ENCODE results near the gene NSD2.
A peak's percentile ranks its signal among the peaks of the same experiment; 100 is the strongest.

The NSD2 gene

DNA sequence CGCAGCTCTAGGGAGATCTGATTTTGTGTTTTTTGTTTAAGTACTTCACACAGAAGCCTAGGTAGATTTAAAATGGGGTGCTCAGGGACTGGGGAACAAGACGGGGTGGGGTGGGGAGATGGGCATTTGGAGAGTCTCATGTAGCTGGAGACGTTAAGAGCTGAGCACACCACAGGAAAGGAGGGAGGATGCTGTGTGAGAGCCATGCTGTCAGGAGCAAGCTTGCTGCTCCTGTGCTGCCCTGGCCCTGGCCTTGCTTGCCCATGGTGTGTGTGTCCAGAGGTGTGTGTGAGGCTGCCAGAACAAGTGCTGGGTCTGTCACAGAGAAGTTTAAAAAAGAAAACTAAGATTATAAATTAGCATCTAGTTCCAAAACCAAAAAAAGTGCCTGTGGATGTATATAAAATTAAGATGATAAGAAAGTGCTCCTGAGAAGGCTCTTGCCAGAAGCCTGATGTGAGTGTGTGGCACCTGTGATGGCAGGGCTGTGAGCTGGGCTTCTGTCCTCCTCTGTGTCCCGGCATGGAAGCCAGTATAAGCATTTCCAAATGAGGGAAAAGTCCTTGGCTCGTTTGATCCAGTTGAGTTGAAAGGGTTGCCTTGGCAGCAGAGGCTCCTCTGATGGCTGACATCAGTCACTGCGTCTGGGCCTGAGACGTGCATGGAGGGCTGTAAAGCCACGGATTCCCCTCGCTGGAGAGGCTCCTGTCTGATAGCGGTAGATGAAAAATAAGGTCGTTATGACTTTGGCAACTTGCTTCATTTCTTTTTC, 74.1 kb downstream of the NSD2 start:
- DNase-seq (no peak), ATAC-seq (no peak)

DNA sequence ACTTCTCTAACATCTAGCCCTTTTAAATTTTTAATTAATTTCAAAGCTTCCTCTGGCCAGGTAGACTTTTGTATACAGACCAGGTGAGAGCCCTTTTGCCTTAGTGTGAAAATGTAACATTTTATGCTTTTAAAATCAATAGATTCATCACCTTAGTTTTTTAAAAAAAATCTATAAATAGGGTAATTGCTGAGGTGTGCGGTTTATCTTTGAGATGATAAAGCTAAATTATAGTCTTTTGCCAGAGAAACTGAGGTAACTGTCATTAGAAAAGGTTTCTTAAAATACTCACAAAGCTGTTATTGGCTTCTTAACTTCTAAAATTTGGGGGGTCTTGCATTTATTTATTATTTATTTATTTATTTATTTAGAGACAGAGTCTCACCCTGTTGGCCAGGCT, 74.7 kb downstream of the NSD2 start:
- DNase-seq (no peak), ATAC-seq (no peak)

DNA sequence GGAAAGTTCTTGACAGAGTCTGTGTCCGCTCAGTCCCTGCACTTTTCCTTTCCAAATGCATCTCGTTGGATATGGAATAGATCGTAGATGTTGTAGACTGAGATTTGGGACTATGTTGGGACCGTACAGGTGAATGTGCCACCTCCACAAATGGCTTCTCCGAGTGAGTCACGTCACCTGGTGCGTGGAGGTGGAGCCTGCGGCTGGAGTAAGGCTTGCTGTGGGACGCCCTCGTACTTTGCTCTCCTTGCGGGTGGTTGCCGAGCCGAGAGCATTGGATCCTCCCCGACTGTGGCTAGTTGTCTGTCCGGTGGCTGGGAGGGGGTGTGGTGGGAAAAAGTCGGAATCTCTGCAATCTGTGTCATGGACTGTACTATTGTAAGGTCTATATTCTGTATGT, 77.0 kb downstream of the NSD2 start:
- ATAC-seq (no peak), DNase-seq (no peak)

DNA sequence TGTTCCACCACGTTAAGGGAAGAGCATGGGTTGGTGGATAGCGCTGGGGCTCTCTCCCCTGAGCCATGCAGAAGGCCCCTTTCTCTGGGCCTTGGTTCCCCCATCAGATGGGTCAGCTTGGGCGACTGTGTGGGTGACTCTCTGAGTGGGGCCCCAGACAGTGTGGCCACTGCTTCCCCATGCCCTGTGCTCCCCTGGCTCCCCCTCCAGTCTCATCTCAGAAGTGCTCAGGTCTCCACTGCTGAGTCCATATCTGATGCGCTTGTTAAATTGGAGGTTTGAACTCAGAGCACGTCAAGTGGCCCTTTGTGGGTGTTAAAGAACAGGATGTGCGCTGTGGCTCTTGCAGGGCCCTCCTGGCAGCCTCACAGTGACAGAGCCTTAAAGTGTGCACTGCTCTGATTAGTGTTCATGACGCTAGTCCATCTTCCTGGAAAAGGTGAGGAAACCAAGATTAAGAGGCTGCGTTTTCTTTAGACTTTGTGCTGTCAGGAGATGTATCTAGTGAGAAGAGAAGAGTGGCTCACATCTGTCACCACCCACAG, 77.8 kb downstream of the NSD2 start:
- no peak for ATAC-seq
- DNase-seq: no peak

DNA sequence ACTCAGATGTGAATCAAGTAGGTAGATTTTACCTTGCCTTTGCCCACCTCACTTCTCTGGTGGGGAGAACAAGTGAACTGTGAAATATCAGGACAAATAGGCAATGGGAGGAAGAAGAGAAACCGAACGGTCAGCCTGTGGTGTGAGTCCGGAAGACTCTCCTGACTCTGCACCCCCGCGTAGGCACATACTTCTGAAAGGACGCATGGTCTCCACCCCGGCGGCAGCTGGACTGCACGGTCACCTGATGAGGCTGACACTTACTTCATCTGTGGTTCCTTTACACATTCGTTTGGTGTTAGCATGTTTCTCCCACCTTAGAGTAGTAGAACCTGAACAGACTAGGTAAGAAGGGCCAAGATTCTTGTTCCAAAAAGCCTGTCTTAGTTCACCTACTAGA, 79.2 kb downstream of the NSD2 start:
- ATAC-seq: no peak

DNA sequence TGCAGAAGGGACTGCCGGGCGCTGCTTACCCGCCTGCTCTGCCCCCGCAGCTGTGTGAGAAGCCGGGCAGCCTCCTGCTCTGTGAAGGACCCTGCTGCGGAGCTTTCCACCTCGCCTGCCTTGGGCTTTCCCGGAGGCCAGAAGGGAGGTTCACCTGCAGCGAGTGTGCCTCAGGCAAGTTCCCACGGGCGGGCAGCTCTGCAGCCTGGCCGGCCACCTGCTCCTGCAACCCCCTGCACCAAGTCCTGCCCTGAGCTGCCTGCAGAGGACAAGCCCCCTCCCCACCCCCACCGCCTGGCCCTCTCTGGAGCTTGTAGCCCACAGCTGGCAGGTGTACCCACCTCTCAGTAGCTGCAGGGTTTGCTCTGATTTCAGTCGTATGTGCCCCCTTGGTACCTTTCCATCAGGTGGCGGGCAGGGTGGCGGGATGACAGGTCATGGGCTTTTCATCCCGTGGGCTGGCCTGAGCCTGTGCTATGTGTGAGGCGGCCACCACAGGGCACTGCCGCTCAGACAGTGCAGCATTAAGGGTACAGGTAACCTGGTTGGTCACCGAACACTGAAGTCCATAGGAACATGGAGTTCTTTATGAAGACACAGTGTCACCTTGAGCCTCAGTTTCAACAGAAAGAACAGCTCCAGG, 81.0 kb downstream of the NSD2 start:
- no peak for ATAC-seq
- no peak for DNase-seq

More for the DNA sequence above, 79.2 kb downstream of the NSD2 start:
- no peak for DNase-seq

DNA sequence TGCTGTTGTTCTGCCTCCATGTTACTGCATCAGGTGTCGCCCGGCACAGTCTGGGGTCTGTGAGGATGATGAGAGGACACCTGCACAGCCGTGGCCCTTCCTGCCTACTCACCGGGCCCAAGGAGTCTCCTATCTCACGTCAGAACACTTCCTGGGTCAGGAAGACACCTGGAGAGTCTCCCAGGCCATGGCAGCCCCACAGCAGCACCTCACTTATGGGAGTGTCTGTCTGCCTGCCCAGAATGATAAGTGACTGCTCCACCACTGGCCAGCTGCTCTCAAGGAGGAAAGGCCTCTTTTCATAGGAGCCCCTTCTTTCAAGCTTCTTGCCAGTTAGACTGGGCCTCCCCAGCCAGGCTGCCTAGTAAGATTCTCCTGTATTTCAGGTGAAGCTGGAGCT, 81.5 kb downstream of the NSD2 start:
- DNase-seq: no peak
- ATAC-seq: no peak

DNA sequence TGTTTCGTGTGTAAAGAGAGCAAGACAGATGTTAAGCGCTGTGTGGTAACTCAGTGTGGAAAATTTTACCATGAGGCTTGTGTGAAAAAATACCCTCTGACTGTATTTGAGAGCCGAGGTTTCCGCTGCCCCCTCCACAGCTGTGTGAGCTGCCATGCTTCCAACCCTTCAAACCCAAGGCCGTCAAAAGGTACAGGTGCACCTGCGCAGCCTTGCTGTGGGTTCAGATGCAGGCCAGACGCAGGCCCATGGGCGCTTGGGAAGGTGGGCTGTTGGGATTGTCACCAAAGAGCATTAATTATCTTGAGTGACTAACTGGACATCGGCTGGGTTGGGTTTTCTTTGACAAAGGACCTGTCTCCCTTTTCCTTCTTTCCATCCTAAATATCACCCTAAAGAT, 82.1 kb downstream of the NSD2 start:
- ATAC-seq (no peak), DNase-seq (no peak)

DNA sequence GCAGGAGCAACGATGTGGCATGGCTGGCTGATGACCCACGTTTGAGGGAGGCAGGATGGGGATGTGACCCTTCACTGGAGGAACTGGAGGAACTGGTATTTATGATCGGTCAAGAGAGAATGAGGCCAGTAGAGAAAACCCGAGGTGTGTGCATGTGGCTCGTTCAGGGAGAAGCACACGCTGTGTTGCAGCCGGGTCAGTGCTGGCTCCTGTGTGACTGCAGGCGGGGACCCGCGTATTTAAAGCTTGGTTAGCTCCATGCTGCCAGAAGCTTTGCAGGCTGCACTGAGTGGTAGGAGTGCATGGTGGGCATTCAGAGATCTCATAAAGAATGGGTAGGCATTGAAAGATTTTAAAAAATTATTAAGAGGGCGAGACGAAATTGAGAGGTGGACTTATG, 85.4 kb downstream of the NSD2 start:
- DNase-seq: no peak
- ATAC-seq: no peak

DNA sequence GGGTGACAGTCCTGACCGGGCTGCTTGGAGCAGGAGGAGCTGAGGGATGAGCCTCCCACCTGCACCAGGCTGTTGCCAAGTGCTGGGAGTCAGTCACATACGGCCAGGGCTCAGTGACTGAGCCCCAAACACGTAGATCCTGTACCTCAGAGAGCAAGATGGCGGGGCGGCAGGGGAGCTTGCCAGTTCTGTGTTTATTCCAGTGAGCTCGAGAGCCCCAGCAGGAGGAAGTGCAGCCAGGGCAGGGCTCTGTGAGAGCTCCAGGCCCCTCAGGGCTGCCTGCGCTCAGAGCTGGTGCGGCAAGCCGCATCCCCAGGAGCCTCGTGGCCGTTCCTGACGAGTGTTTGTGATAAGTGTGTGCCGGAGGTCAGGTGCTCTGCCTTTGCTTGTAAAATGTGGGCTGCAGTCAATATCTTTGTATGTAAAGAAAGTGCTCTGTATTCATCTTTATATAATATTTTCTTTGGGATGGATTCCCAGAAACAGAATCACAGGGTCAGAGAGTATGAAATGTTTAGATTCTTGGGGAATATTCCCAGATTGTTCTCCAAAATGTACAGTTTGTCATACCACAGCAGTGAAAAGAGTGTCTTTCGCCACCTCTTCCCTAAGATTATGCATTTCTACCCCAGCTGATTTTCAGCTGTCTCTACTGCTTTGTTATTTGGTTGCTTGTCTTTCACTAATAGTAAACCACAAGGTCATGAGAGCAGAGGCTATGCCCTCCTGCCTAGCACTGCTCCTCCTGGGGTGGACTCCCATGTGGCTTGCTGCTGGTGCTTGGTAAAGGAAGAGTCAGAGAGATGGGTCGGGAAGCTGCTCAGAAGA, 87.3 kb downstream of the NSD2 start:
- no peak for ATAC-seq
- no peak for DNase-seq

DNA sequence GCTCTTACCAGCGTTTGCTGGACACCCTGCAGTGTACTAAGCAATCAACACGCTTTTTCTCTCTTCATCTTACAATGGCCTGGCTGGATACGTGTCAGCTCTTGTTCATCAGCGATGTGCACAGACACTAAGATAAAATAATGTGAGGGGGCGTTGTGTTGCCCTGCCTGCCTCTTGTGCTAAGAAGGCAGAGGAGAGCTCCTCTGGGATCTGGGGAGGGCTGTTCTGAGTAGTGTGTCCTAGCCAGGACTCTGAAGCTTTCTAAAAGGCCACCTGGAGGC, 87.9 kb downstream of the NSD2 start:
- ATAC-seq (no peak), DNase-seq (no peak)

DNA sequence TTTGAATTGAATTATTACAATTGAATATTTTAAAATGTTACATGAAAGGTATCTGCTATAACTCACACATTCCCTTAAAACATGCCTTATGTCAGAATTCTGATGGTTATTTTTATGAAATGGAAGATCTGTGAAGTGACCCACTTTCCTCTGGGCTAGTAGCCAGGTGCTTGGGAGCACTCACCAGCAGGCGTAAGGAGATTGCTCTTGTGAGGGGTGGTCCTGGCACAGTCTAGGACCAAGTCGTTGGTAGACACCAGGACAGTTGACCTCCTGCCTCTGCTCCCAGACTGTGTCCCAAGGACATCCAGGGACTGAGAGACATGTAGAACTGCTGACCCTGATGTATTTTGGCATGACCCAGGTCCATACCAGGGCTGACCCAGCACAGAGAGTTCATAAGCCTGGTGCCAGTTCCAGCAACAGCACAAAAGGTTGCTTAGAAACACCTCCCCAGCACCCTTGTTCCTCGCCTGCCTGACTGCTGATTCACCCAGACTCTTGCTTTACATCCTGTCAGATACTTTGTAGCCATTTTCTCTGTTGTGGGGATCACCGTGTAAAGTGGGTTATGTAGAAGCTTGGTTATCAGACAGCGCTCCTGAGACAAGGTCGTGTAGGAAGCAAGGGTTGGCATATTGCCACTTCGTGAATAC, 89.1 kb downstream of the NSD2 start:
- no peak for DNase-seq

DNA sequence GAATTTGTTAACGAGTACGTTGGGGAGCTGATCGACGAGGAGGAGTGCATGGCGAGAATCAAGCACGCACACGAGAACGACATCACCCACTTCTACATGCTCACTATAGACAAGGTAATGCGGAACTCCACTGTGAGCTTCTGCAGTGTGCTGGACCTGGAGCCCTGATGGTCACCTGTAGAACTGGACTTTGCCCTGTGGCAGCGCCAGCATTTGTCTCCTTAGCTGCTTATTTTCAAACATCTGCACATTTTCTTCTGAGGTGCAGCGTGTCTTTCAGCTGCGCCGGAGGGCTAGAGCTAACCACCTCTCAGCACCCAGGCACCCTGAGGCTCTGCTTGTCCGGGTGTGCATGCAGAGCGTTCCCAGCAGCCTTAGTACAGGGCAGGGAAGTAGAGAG, 89.8 kb downstream of the NSD2 start:
- DNase-seq: no peak
- ATAC-seq: no peak

More for the DNA sequence above, 89.1 kb downstream of the NSD2 start:
- no peak for ATAC-seq

DNA sequence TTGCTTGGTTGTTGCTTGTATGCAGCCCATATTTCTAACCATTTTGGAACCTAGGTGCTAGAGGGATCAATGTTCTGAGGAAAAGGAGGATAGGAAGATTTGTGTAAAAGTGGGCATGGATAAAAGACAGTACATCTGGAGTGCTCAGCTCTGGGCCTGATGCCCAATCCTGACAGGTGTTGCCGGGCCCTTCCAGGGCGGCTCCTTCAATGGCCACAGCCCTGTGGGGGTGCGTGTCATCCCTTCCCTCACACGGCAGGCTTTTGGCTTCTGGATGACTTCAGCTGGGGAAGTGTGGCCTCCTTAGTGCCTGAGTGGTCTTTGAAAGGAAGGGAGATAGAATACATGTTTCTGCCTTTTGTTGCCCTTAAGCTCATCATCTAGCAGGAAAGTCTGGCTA, 90.4 kb downstream of the NSD2 start:
- ATAC-seq: no peak
- no peak for DNase-seq

DNA sequence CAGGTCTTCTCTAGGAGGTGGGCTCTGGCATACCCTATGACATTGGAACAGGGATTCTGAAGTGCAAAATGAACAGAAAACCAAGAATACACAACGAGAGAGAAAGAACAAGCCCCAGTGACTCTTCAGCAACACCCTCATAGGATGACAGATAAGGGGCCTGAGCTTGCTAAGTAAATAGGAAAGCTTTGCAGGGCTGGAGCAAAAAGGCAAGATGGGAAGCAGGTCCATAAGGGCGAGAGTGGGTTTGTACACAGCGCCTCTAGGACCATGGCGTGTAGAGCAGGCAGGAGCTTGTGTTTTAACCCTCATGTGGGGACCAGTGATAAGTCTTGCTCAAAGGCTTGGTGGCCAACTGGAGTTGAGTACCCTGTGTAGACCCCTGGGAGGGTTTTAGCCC, 91.8 kb downstream of the NSD2 start:
- DNase-seq (no peak), ATAC-seq (no peak)

DNA sequence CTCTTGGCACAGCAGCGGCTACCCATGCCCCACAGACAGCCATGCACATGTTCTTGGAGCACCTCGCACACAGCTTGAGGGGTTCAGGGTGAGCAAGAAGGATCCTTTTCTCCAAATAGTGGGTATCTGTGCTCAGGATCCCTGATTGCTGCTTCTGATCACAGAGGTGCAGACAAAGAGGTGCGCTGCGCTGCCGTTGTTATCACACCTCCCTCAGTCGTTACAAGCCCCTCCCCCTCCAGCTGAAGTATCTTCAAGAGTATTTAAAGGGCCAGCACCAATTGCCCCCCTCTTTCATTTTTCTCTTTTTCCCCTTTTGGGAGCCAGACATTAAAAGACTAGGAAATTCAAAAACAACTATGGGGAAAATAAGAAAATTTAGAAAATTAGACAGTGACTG, 93.2 kb downstream of the NSD2 start:
- DNase-seq (no peak), ATAC-seq (no peak)

DNA sequence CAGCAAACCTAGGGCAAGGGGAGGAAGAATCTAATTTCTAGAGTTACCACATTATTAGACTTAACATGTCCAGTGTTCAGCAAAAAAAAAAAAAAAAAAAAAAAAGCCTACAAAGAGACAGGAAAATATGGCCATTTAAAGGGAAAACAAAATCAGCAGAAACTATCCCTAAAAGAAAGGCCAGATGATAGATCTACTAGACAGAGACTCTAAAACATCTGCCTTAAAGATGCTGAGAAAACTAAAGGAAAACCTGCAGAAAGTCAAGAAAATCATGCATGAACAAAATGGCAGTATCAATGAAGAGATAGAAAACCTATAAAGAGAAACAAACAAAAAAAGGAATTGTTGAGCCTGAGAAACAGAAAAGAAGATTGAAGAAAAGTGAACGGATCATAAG, 93.8 kb downstream of the NSD2 start:
- ATAC-seq: no peak
- DNase-seq: no peak

DNA sequence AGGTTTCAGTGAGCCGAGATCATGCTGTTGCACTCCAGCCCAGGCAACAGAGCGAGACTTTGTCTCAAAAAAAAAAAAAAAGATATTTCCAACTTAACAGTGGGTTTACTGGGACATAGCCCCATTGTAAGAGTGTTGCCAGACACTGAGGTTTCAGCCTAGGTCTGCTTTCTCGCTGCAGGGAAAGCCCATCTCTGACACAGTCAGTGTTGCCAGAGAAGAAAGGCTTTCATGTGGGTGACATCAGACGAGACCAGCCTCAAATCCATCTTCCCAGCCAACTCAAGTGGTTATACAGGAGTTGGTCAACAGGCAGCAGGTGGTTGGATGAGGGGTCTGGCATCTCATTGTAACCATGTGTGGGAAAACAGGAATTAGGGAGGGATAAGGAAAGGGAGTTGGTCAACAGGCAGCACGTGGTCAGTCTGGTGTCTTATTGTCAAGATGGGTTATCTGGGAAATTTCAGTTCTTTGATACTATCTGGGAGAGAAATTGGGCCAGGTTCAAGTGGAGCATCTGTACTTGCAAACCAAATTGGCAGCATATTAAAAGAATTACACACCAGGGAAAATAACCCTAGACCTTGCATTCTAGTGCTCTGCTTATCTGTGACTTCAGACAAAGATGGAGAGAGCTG, 96.4 kb downstream of the NSD2 start:
- DNase-seq (no peak), ATAC-seq (peak; percentile 46)

DNA sequence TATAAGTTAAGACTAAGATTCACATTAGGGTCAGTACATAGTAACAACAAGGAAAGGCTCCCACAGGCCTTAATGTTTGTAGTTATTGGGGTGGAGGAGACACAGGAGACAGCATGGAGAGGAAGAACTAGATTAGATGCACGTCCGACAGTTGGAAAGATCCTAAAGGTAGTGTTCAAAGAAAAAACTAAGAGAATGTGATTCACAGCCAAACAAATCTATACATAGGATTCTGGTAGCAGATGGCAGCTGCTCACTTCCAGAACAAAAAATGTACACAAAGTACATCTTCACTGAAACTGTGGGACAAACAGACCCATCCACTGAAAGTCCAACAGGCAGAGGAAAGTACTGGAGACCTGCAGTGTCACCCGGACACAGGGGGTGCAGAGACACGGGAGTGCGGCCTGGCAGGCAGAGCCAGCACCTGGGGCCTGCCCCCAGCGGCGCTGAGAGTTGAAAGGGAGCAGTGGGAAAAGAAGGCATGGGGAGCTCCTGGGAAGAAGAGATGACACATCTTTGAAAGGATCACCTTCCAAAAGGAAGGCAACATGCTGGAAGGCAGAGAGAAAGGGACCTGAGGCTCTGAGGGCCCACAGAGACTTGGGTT, 97.6 kb downstream of the NSD2 start:
- ATAC-seq: no peak

DNA sequence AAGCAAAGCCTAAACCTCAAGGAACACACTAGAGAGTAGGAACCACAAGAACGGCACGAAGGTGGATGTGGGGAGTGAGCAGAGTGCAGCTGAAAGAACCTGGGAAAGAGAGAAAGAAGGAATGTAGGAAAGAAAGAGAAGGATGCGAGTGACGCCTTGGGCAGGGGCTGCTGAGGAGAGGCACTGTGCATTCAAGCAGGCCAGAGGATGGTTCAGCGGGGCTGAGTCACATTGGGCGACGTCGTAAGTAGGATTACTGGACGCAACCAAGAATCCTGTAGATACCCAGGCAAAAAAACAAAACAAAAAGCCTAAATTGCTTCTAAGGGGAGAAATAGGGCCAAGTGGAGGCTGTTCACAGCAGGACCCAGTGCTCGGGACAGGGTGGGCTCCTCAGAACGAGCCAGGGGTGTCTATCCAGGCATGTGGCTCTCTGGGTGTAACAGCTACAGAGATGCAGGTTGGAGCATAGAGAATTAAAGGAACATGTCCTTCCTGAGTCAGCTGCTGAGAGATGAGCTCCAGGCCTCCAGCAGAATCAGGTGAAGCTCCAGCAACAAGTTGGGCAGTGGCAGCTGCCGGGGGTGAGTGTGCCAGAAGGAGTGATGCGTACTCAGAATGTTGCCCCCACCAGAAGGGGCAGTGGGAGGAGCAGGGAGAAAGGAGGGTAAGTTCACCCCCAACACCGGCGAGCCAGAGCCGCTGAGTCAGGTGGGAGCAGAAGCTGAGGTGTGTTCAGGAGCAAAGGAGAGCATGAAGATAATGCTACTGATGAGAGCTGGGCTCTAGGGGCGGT, 98.9 kb downstream of the NSD2 start:
- DNase-seq (no peak), ATAC-seq (no peak)

More for the DNA sequence above, 97.6 kb downstream of the NSD2 start:
- DNase-seq: no peak

DNA sequence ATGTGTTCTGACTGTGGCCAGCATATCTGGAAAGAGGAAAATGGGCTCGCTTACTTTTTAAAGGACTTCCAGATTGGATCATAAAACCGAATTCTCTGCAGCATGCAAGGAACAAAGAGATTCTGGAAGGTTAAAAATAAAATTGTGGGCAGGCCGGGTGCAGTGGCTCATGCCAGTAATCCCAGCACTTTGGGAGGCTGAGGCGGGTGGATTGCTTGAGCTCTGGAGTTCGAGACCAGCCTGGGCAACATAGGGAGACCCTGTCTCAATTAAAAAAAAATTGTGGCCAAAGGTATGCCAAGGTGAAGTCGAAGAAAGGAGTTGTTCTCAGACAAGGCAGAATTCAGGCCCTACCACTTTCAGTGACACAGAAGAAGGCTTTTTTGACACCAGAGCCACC, 99.7 kb downstream of the NSD2 start:
- DNase-seq: no peak
- no peak for ATAC-seq

Measured in stimulated activated naive CD8-positive, alpha-beta T cell treated with anti-CD3 and anti-CD28 coated beads, Interleukin-15, Interleukin-2, amounts not matched to agents 100 U/mL and 50 U/mL, for 24 hours (primary cell).